DOHH2 (cell line): ENCODE results near the gene CDK5RAP3.

ENCODE experiments used
- H3F3A ChIP-seq: fragments of 200-600 bp; sonication (generic), shearing (Covaris generic); 2 replicates; pipeline ENCODE4 v1.6.0; 2016; ENCODE audit warnings: antibody characterized with exemption, mild to moderate bottlenecking; ENCODE audit not compliant: control insufficient read depth, insufficient read depth
- H3K27ac ChIP-seq: fragments of 200-600 bp; sonication (generic); 2 replicates; pipeline ENCODE4 v1.5.1; 2014; ENCODE audit warnings: low read depth, mild to moderate bottlenecking, low read length, moderate library complexity
- H3K27me3 ChIP-seq: fragments of 200-600 bp; sonication (generic); 2 replicates; pipeline ENCODE4 v1.6.1; 2014; ENCODE audit warnings: mild to moderate bottlenecking, low read length, mixed read lengths; ENCODE audit not compliant: control insufficient read depth
- H3K36me3 ChIP-seq: fragments of 200-600 bp; sonication (generic); 2 replicates; pipeline ENCODE4 v1.6.1; 2014; ENCODE audit warnings: mild to moderate bottlenecking, low read length, moderate library complexity, mixed read lengths; ENCODE audit not compliant: control insufficient read depth
- H3K4me1 ChIP-seq: fragments of 200-600 bp; sonication (generic); 2 replicates; pipeline ENCODE4 v1.6.1; 2014; ENCODE audit warnings: mild to moderate bottlenecking, low read length, mixed read lengths; ENCODE audit not compliant: control insufficient read depth
- H3K4me2 ChIP-seq: fragments of 200-600 bp; sonication (generic); 2 replicates; pipeline ENCODE4 v1.6.0; 2014; ENCODE audit warnings: mild to moderate bottlenecking, low read length, moderate library complexity
- H3K4me3 ChIP-seq: fragments of 200-600 bp; sonication (generic); 2 replicates; pipeline ENCODE4 v1.5.1; 2014; ENCODE audit warnings: mild to moderate bottlenecking, low read length, mixed read lengths
- H3K79me2 ChIP-seq: fragments of 200-600 bp; sonication (generic); 2 replicates; pipeline ENCODE4 v1.6.1; 2014; ENCODE audit warnings: mild to moderate bottlenecking, low read length, mixed read lengths; ENCODE audit not compliant: control insufficient read depth
- H3K9me2 ChIP-seq: fragments of 200-600 bp; sonication (generic); replicated peaks from 2 replicates; pipeline ENCODE4 v1.6.1; 2014; ENCODE audit warnings: mild to moderate bottlenecking, low read length, mixed read lengths; ENCODE audit not compliant: control insufficient read depth
- H3K9me3 ChIP-seq: fragments of 200-600 bp; sonication (generic); 2 replicates; pipeline ENCODE4 v1.6.1; 2014; ENCODE audit warnings: antibody characterized with exemption, low read length, mixed read lengths; ENCODE audit not compliant: control insufficient read depth, insufficient read depth
- H4K20me1 ChIP-seq: fragments of 200-600 bp; sonication (generic); 2 replicates; pipeline ENCODE4 v1.6.0; 2014; ENCODE audit warnings: low read depth, mild to moderate bottlenecking, antibody characterized with exemption, low read length, moderate library complexity; ENCODE audit not compliant: control insufficient read depth, insufficient read depth
- EZH2phosphoT487 ChIP-seq: fragments of 200-600 bp; sonication (generic); IDR thresholded peaks from 2 replicates; pipeline ENCODE4 v1.6.1; 2017; ENCODE audit warnings: borderline replicate concordance, mild to moderate bottlenecking, antibody characterized with exemption, low read length, moderate library complexity, mixed read lengths
- TF ChIP-seq, protein P1 (sequence below): fragments of 200-600 bp; sonication (generic); IDR thresholded peaks from one replicate; pipeline ENCODE4 v1.5.1; 2014; ENCODE audit warnings: antibody characterized with exemption, mild to moderate bottlenecking, low read depth, low read length; ENCODE audit not compliant: poor library complexity, severe bottlenecking

CDK5RAP3 gene

DNA sequence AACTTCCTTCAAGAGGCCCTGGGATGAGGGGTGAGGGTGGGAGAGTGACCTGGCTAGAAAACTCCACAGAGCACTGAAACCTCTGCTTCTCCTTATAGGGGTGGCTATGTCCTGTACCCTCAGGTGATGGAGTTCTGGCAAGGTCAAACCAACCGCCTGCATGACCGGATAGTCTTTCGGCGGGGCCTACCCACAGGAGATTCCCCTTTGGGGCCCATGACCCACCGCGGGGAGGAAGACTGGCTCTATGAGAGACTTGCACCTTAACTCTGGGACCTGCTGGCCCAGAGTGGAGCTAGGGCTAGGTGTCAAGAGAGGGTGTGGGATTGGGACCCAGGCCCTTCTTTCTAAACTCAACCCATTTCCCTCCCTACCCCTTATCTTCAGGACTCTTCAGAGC, 24.4 kb upstream of the CDK5RAP3 start:
- Histone ChIP-seq H3K4me3 (no peak overlapping the region), H3K9me3 (no peaks in the 10 kb centered on the region), H3K79me2 (peaks cover 22% of the 10 kb centered on the region), H3K9me2 (no peaks in the 10 kb centered on the region), H3K27me3 (no peaks in the 10 kb centered on the region), H3K4me2 (no peak overlapping the region), H3K4me1 (peaks cover 45% of the 10 kb centered on the region), H3K27ac (no peak overlapping the region), H3K36me3 (peaks cover 55% of the 10 kb centered on the region), H4K20me1 (no peaks in the 10 kb centered on the region), H3F3A (no peaks in the 10 kb centered on the region)
- TF ChIP-seq, protein P1, sequence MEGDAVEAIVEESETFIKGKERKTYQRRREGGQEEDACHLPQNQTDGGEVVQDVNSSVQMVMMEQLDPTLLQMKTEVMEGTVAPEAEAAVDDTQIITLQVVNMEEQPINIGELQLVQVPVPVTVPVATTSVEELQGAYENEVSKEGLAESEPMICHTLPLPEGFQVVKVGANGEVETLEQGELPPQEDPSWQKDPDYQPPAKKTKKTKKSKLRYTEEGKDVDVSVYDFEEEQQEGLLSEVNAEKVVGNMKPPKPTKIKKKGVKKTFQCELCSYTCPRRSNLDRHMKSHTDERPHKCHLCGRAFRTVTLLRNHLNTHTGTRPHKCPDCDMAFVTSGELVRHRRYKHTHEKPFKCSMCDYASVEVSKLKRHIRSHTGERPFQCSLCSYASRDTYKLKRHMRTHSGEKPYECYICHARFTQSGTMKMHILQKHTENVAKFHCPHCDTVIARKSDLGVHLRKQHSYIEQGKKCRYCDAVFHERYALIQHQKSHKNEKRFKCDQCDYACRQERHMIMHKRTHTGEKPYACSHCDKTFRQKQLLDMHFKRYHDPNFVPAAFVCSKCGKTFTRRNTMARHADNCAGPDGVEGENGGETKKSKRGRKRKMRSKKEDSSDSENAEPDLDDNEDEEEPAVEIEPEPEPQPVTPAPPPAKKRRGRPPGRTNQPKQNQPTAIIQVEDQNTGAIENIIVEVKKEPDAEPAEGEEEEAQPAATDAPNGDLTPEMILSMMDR, result no peak
- TF ChIP-seq EZH2phosphoT487, result no peak

DNA sequence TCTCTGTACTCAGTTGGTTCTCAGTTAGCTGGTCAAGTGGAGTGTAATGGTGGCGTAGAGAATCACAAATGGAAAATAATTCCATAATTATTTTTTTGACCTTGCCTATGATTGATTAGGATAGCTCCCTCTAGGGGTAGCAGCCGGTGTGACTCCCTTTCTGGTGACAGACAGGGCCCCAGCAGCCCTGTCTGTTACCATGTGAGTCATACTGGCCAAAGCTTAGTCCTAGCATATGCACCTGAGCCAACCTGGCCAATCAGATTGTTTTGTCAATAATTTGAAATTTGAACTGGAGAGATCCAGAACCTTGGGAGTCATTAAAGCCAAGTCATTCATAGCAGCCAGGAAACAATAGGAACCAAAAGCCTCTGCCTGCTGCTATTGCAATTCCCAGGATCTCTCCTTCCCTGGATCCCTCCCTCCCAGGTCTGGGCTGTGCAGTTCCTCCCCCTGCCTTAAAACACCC, 23.9 kb upstream of the CDK5RAP3 start:
- Histone ChIP-seq H3K4me3 (no peak overlapping the region), H3K9me2 (no peaks in the 10 kb centered on the region), H3K36me3 (peaks cover 55% of the 10 kb centered on the region), H3K79me2 (peaks cover 18% of the 10 kb centered on the region), H3K27ac (no peak overlapping the region), H3K4me1 (peaks cover 45% of the 10 kb centered on the region), H3K27me3 (no peaks in the 10 kb centered on the region), H3K9me3 (no peaks in the 10 kb centered on the region), H3K4me2 (no peak overlapping the region), H4K20me1 (no peaks in the 10 kb centered on the region), H3F3A (no peaks in the 10 kb centered on the region)
- TF ChIP-seq EZH2phosphoT487, result no peak
- TF ChIP-seq, protein P1, result peak; percentile 92

DNA sequence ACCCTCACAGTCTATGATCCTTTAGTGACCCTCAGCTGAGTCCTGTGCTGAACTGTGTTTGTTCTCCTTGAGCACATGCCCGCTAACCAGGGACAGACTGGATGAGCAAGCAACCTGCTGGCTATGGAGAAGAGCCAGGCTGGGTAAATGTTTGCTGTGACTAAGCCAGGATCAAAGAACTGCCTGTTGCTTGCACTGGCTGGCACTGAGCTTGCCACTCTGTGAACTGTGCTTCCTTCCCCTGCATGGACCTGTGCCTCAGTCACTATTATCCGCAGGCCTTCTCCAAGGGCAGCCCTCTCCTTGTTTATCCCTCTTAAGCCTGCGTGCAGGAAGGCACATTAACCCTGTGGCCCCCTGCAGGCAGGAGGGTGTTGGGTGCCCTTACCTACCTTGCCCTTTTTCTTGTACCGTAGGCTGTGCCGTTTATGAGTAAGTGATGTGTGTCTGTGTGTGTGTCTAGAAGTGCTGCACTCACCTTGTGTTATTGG, 22.2 kb upstream of the CDK5RAP3 start:
- Histone ChIP-seq H3K27ac (no peak overlapping the region), H3K27me3 (no peaks in the 10 kb centered on the region), H3K36me3 (peaks cover 53% of the 10 kb centered on the region), H3K4me3 (peak overlapping the region; percentile 51; the same call in 1 of the 2 replicates), H3K79me2 (peaks cover under 1% of the 10 kb centered on the region; the same call in 1 of the 2 replicates), H3K4me2 (peak overlapping the region; percentile 71), H3K9me3 (no peaks in the 10 kb centered on the region), H3K4me1 (peaks cover 32% of the 10 kb centered on the region), H3K9me2 (no peaks in the 10 kb centered on the region), H4K20me1 (no peaks in the 10 kb centered on the region), H3F3A (no peaks in the 10 kb centered on the region)
- TF ChIP-seq, protein P1, result no peak
- no peak for TF ChIP-seq EZH2phosphoT487
